Stomach (tissue), 4 donors: Measurements from ENCODE around the gene THADA.

Experiments used
- CTCF ChIP-seq, 7 experiments: fragments of 450-650 bp in 4 of 7; fragments of 200-600 bp in 3 of 7; sonication (generic) in 3 of 7; IDR thresholded peaks; one replicate each; pipeline ENCODE4 v1.5.1; 2016 to 2019; ENCODE audit warnings: antibody characterized with exemption in 7 of 7, control low read depth in 2 of 7, mild to moderate bottlenecking in 1 of 7
- POLR2A ChIP-seq, 4 donors: fragments of 450-650 bp; IDR thresholded peaks; one replicate each; pipeline ENCODE4 v1.6.1; 2016; ENCODE audit warnings: antibody characterized with exemption in 4 of 4, control low read depth in 2 of 4, mild to moderate bottlenecking in 1 of 4, moderate library complexity in 1 of 4
- POLR2AphosphoS5 ChIP-seq, 3 donors: sonication (generic); formaldehyde crosslinking; IDR thresholded peaks; one replicate each; pipeline ENCODE4 v1.6.1; 2016; ENCODE audit warnings: antibody characterized with exemption in 3 of 3

DNA sequence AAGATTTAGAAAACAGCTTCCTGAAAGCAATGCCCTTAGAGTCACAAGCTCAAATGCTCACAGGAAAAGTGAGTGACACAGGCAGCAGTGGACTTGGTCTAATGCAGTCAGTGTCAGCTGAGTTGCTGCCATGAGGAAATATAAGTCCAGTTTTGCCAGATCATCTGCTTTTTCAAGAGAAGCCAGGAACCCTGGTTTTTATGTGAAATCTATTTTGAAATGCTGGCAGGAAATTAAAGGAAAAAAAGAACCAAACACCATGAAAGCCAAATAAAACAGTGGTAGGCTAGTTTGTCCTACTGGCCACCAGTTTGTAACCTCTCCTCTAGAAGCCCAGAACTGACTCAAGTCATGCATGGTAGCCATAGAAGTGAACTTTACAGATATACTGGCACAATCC, 109.2 kb downstream of the THADA start:
- TF ChIP-seq POLR2A (IDR thresholded peaks at IDR 0.05) (no peak), POLR2AphosphoS5 (IDR thresholded peaks at IDR 0.05) (no peak), CTCF (IDR thresholded peaks at IDR 0.05) (no peak)
